Stimulated activated CD4-positive, alpha-beta T cell treated with anti-CD3 and anti-CD28 coated beads, TNF-alpha, amount 100 ng/mL, for 48 hours (primary cell): ENCODE data around the gene F2RL3.
"Not testable (repeated sequence)": the region's sequence is repeated elsewhere in the genome, so short reads cannot be mapped to it uniquely, and the experiment has no call there.

ENCODE experiments used
- DNase-seq, 3 donors: peaks; one replicate each; pipeline ENCODE4 v3.0.0-alpha.2; 2020; ENCODE audit warnings: low read depth in 3 of 3

The F2RL3 gene

DNA sequence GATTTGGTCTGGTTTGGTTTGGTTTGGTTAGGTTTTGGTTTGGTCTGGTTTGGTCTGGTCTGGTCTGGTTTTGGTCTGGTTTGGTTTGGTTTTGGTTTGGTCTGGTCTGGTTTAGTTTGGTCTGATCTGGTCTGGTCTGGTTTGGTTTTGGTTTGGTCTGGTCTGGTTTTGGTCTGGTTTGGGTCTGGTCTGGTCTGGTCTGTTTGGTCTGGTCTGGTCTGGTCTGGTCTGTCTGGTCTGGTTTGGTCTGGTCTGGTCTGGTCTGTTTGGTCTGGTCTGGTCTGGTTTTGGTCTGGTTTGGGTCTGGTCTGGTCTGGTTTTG lies 13.9 kb upstream of the F2RL3 start:
- not testable (repeated sequence) for DNase-seq

DNA sequence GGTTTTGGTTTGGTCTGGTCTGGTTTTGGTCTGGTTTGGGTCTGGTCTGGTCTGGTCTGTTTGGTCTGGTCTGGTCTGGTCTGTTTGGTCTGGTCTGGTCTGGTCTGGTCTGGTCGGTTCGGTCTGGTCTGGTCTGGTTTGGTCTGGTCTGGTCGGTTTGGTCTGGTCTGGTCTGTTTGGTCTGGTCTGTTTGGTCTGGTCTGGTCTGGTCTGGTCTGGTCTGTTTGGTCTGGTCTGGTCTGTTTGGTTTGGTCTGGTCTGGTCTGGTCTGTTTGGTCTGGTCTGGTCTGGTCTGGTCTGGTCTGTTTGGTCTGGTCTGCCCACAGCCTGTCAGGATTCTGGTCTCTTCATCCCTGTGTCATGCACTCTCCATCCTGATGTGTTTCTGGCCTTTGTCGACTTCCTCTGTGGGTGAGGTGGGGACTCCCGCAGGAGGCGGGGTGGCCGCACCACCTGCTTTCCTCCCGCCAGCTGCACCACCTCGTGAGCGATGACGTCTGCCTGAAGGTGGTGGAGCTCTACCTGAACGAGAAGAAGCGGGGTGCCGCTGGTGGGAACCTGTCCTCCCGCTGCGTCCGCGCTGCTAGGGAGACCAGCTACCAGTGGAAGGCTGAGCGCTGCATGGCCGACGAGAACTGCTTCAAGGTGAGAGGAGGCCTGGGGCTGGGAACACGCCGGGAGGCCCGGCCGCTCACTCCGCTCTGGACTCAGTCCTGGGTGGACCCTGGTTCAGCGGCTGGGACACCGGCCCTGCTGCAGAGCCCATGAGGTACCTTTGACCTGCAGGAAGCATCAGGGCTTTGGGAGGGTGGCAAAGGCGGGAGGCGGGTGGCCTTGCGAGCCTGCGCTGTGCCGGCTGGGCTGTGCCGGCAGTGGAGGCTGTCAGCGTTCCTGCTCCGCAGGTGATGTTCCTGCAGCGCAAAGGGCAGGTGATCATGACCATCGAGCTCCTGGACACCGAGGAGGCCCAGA lies 12.9 kb upstream of the F2RL3 start:
- DNase-seq = no peak

DNA sequence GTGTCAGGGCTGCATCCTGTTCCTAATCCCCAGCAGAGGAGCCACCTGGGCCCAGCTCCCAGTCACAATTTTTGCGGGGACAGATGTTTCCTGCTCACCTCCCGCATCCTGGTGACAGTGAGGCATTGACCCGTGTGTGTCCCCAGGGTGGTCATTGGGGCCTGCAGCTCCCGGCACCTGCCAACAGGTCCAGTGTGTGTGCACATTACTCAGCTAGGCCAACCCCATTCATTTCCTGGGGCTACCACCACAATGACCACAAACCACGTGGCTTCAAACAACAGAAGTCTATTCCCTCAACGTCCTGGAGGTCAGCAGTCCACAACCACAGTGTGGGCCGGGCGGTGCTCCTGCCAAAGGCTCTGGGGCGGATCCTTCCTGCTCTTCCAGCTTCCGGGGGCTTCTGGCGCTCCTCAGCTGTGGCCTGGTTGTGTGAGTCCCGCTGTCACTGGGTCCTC lies 11.9 kb upstream of the F2RL3 start:
- DNase-seq = no peak

DNA sequence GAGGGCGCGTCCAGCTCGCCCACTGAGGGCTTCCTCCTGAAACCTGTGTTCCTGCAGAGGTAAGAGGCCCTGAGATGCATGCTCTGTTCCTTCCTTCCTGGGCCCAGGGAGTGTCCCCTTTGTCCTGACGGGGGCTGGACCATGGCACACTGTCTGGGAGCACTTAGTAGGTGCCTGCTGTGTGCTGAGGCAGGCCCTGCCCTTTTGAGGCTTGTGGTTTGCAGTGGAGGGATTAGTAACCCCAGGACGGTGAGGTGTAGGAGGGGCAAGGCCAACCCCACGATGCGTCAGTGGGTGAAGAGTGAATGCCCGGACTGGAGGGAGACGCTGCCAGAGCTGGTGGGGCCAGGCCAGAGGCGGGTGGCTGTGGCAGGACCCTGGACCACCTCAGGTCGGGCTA lies 11.2 kb upstream of the F2RL3 start:
- DNase-seq = no peak

DNA sequence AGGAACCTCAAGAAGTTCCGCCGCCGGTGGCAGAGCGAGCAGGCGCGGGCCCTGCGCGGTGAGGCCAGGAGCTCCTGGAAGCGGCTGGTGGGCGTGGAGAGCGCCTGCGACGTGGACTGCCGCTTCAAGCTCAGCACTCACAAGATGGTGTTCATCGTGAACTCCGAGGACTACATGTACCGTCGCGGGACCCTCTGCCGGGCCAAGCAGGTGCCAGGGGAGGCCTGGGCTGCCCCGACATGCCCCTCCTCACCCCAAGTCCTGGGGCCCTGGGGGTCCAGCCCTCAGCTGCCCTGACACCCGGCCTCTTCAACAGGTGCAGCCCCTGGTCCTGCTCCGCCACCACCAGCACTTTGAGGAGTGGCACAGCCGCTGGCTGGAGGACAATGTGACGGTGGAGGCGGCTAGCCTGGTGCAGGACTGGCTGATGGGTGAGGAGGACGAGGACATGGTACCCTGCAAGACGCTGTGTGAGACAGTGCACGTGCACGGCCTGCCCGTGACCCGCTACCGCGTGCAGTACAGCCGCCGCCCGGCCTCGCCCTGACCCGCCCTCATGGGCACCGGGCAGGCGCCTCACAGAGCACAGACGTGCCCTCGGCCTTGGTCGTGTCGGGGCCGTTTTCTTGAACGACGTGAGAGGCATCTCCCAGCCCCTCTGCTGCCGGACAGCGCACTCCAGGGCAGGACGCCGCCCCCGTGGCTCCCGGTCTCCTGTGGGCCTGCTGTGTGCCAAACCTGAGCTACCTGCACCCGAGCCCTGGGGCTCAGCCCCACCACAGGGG lies 10.4 kb upstream of the F2RL3 start:
- DNase-seq = no peak

DNA sequence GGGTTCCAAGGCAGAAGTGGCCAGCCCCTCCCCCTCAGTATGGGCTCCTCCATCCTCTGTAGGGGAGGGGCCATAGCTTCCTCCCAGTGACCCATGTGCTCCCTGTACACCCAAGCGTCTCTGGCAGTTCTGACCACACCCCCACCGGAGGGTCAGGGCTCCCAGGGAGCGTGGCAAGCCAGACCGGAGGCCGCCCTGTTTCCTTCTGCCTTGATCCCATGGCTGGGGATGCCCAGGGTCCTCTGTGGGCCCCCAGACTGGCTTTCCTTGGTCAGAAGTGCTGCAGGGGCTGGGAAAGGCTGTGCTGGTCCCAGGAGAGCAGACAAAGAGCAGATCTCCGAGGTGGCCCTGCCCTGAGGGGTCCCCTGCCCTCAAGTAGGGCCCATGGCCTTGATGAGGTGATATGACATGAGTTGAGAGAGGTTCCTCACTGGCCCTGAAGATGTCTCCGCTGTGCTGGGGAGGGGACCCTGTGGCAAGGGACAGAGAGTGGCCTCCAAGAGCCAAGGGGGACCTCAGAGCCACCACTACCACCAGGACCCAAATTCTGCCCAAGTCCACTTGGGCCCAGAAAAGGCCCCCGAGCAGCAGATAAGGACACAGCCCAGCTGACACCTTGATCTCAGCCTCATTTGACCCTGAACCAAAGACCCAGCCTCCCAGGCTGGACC lies 7.8 kb upstream of the F2RL3 start:
- DNase-seq = no peak

DNA sequence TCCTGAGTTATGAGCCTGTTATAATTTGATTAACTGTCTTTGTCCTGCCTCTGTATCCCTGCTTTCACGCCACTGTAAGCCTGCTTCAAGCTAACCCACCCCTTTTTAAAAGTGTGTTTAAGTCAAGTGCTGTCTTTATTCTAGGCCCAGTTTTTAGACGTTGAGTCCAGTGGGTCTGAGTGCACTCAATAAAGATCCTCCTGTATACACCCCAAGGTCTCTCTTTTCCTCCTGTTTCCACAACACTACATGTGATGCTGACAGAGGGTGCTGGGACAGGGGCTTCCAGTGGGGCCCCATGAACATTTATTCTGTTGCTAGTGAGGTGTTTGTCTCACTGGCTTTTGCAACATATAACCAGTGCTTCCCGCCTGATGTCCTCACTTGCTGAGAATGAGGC lies 6.7 kb upstream of the F2RL3 start:
- no peak for DNase-seq

DNA sequence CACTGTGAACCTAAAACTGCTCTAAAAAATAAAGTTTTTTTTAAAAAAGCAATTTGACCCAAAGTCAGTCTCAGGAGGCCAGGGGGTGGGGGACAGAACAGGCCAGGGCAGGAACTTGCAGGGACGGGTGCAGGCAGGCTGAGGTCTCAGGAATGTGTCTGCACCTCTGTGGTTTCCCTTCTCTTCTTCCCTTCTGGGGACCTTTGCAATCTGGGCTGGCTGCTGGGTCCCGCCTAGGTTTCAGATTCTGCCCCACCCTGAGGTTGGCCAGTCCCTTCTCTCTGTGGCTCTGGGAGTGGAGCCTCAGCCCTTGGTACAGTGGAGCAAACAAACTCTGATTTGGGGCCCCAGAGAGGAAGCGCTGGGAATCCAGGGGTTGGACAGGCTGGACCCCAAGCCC lies 5.3 kb upstream of the F2RL3 start:
- no peak for DNase-seq

DNA sequence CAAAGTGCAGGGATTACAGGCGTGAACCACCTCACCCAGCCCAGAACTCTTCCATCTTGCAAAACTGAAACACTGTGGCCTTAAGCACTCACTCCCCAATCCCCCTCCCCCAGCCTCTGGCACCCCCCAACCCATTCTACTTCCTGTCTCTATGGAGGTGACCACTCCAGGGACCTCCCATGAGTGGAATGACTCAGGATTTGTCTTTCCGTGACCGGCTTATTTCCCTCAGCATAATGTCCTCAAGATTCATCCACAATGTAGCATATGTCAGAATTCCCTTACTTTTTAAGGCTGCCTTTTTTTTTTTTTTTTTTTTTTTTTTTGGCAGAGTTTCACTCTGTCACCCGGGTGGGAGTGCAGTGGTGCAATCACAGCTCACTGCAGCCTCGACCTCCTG lies 3.6 kb upstream of the F2RL3 start:
- no peak for DNase-seq

DNA sequence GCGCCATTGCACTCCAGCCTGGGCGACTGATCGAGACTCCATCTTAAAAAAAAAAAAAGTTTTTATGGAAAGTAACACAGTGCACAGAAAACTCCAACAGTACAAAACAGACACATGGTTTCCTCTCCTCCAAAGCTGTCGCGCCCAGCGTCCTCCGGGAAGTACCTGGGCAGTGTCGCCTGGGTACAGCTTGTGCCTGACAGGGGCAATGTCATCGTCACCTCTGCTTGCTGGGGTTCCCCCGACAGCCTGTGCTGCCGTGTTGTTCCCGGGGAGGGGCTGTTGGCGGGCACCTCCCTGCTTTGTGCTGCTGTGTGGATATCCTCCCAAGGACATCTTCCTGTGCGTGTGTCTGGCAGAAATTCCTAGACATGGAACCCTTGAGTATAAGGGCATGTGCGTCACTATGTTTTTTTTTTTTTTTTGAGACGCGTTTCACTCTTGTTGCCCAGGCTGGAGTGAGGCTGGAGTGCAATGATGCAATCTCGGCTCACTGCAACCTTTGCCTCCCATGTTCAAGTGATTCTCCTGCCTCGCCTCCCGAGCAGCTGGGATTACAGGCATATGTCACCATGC lies 2.4 kb upstream of the F2RL3 start:
- no peak for DNase-seq

DNA sequence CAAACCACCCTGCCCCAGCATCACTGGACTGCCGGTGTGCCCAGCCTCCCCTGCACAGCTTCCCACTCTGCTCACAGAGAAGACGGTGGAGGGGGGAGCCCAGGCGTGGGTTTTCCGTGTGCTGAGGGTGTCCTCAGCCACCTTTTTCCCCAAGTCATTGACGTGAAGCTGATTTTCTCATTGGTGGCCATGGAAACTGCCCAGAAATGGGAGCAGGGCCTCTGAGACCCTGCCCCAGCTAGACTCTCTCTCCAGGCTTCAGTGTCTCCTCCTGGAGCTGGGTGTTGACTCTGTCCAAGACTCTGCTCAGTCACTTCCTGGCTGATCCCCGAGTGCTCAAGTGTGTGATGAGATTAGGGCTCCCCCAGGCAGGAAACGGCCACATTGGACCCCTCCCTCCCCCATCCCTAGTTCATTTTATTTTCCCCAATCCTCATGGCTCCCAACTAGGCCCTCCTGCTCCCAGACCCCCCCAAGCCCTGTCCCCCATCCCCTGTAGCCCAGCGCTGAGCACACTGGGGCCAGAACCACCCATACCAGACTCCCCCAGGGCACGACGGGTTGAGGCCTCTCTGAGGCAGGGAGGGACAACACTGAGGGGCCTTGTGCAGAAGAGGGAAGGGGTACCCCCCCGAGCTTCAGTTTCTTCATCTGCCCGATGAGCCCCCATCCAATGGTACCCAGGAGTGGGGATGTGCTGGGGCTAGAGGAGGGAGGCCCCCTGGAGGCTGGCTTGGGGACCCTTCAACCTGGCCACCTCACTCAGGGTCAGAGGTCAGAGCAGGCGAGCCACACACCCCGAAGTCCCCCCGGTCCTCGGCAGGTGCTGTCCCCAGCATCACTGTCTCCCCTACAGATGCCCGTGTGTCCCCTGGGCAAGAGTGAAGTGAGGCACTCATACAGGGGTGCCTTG lies 1.2 kb upstream of the F2RL3 start:
- no peak for DNase-seq

DNA sequence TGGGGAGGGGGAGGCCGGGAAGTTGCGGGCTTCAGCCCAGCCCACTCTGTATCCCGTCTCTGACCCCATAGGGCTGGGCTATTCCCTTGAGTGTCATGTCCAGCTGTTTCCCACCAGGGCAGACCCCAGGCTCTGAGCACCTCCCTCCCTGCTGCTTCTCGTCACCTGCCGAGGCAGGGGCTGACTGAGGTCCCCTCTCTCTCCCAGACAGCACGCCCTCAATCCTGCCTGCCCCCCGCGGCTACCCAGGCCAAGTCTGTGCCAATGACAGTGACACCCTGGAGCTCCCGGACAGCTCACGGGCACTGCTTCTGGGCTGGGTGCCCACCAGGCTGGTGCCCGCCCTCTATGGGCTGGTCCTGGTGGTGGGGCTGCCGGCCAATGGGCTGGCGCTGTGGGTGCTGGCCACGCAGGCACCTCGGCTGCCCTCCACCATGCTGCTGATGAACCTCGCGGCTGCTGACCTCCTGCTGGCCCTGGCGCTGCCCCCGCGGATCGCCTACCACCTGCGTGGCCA lies 625 bp downstream of the F2RL3 start:
- DNase-seq = no peak

DNA sequence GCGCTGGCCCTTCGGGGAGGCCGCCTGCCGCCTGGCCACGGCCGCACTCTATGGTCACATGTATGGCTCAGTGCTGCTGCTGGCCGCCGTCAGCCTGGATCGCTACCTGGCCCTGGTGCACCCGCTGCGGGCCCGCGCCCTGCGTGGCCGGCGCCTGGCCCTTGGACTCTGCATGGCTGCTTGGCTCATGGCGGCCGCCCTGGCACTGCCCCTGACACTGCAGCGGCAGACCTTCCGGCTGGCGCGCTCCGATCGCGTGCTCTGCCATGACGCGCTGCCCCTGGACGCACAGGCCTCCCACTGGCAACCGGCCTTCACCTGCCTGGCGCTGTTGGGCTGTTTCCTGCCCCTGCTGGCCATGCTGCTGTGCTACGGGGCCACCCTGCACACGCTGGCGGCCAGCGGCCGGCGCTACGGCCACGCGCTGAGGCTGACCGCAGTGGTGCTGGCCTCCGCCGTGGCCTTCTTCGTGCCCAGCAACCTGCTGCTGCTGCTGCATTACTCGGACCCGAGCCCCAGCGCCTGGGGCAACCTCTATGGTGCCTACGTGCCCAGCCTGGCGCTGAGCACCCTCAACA lies 1.2 kb downstream of the F2RL3 start:
- no peak for DNase-seq

DNA sequence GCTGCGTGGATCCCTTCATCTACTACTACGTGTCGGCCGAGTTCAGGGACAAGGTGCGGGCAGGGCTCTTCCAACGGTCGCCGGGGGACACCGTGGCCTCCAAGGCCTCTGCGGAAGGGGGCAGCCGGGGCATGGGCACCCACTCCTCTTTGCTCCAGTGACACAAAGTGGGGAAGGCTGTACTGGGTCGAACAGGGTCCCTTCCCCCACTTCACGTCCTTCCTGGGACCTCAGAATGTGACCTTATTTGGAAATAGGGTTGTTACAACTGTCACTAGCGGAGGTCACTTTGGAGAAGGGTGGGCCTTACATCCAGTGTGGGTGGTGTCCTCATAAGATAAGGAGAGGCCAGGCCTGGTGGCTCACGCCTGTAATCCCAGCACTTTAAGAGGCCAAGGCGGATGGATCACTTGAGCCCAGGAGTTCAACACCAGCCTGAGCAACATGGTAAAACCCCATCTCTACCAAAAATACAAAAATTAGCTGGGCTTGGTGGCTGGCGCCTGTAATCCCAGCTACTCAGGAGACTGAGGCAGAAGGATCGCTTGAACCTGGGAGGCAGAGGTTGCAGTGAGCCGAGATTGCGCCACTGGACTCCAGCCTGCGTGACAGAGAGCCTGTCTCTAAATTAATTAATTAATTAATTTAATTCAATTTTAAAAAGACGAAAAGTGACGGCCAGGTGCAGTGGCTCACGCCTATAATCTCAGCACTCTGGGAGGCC lies 1.8 kb downstream of the F2RL3 start:
- DNase-seq = no peak

DNA sequence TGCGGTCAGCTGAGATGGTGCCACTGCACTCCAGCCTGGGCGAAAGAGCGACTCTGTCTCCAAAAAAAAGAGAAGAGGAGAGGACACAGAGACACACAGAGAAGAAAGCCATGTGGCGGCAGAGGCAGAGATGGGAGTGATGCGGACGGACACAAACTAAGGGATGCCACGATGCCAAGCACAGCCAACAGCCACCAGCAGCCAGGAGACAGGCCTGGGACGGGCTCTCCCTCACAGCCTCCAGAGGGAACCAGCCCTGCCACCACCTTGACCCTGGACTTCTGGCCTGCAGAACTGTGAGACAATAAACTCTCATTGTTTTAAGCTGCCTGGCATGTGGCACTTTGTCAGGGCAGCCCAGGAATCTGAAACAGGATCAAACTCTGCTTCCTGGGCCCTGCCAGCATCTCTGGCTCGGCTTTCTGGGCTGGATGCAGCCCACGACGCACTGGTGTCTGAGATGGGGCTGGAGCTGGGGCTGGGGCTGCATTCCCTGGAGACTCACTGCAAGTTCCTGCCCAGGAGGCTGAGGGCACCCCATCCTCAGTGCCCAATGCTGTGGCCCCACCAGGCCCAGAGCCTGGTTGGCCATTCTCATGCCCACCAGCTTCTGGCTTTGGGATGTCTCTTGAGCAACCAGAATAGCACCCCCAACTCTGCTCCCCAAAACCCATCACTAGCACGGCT lies 3.0 kb downstream of the F2RL3 start:
- no peak for DNase-seq

DNA sequence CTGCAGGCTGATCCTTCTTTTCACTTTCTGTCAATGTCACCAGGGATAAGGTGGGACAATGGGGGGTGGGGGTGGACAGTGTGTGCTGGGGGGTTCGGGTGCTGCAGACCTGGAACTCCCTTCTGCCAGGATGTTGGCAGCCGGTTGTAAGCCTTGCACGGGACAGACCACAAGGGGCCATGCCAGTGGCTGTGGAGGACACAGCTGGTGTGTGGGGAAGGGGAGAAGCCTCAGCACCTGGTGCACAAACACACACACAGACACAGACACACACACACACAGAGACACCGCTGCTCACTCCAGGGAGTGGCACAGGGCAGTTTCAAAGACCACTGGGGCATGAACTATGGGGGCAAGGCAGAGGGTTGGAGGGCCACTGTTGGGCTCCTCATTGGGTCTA lies 3.6 kb downstream of the F2RL3 start:
- DNase-seq = no peak

DNA sequence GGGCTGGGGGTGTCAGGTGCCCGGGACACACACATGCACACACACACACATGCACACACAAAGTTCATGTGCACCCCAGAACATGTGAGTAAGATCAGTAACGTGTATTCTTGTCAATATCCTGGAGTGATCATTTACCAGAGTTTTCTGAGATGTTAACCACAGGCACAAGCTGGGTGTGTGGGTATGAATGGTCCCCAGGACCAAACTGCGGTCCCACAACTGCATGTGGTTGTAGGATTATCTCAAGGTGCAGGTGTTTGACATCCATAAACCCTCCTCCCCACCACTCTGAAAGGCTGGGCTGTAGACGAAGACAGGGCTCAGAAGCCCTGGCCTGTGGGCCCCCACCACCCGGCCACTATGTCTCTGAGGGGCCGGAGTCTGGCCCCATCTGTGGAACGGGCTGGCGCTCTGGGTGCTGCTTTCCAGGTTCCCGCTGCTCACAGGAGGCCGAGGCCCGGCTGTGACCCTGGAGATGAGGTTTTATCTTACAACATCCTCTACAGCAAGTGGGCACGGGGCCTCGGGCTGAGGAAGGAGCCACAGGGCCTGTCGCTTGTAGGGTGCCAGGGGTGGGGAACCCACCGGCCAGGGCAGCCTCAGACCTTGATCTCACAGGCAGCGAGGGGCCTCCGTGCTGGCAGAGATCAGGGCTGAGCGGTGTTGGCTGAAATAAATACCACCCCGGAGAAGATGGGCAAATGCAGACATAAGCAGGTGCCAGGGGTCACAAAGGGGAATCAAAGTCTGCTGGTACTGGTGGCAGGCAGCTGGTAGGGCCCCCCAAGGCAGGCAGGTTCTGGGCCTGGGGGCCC lies 4.3 kb downstream of the F2RL3 start:
- DNase-seq = no peak

DNA sequence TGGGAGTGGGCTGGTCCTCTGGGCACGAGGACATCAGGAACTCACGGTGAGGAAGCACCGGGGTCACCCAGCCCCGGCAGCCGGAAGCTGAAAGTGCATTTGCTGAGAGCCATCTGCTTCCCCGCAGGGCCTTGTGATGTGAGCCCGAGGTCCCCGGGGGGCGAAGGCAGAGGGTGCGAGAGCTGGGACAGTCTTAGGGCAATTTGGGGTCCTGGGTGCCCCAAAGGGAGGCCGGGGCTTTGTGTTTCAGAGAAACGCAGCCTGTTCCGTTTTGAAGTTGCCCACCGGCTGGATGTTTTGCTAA lies 4.8 kb downstream of the F2RL3 start:
- DNase-seq = no peak

DNA sequence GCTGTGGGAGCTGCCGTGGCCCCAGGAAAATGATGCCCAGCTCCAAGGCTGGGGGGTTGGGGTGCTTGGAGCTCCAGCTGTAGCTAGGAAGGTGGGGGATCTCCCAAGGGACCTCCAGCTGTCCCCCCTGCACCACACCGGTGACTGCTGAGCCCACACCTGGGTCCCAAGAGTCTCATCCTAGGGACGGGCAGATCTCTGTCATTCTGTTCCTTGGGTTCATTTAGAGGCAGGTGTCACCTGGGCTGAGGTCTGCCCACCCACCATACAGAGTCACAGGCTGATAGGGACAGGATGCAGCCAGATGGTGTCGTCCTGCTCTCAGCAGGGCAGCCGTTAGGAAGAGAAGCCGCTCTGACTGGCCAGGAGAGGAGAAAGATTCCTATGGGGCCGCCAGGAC lies 5.3 kb downstream of the F2RL3 start:
- DNase-seq = no peak
